Vagina (tissue), 2 donors: ENCODE measurements around the gene TUBE1. TPM values are rescaled to one million over a fixed set of nuclear protein-coding genes. Genes with fewer than 3 reads are reported as not detected.

ENCODE experiments used
- DNase-seq, 2 donors: peaks; one replicate each; pipeline ENCODE4 v3.0.0-alpha.2; 2017; ENCODE audit errors: extremely low spot score in 2 of 2
- H3K27ac ChIP-seq: fragments of 200-600 bp; sonication (generic); one replicate; pipeline ENCODE4 v1.5.1; 2019
- H3K27me3 ChIP-seq: fragments of 200-600 bp; sonication (generic); one replicate; pipeline ENCODE4 v1.5.1; 2019
- H3K36me3 ChIP-seq, 2 donors: fragments of 200-600 bp; sonication (generic); one replicate each; pipeline ENCODE4 v1.5.1; 2017 to 2019
- H3K4me1 ChIP-seq: fragments of 200-600 bp; sonication (generic); one replicate; pipeline ENCODE4 v1.5.1; 2019
- H3K4me3 ChIP-seq, 2 donors: fragments of 200-600 bp; sonication (generic); 1 replicate in 1 of 2; 2 replicates in 1 of 2; pipeline ENCODE4 v1.5.1; 2016 to 2019
- H3K9me3 ChIP-seq: fragments of 200-600 bp; sonication (generic); one replicate; pipeline ENCODE4 v1.5.1; 2019
- CTCF ChIP-seq, 3 experiments: fragments of 450-650 bp in 2 of 3; fragments of 200-600 bp in 1 of 3; sonication (generic) in 1 of 3; IDR thresholded peaks; one replicate each; pipeline ENCODE4 v1.5.1; 2017 to 2019; ENCODE audit warnings: antibody characterized with exemption in 3 of 3, mild to moderate bottlenecking in 2 of 3, moderate library complexity in 2 of 3
- POLR2A ChIP-seq, 2 donors: fragments of 450-650 bp; IDR thresholded peaks; one replicate each; pipeline ENCODE4 v1.6.1; 2017; ENCODE audit warnings: antibody characterized with exemption in 2 of 2, mild to moderate bottlenecking in 2 of 2, moderate library complexity in 2 of 2
- POLR2AphosphoS5 ChIP-seq, 2 donors: sonication (generic); formaldehyde crosslinking; IDR thresholded peaks; one replicate each; pipeline ENCODE4 v1.9.0; 2017; ENCODE audit warnings: antibody characterized with exemption in 2 of 2, mild to moderate bottlenecking in 2 of 2, low read depth in 1 of 2; ENCODE audit not compliant: insufficient read depth in 1 of 2
- intact Hi-C: fragments of 100-400 bp; cut with DNase I; formaldehyde crosslinking; loops from one replicate; pipeline ENCODE4 v1.15.1; 2023
- total RNA-seq: library from RNA; depleted of rRNA; stranded (reverse); fragments of >200 nt; gene quantifications from one replicate; pipeline ENCODE4 v1.2.3, GENCODE V29; 2016

TUBE1 gene
- total RNA-seq, 1 donor from 2014 or later, result 38.8 TPM

DNA sequence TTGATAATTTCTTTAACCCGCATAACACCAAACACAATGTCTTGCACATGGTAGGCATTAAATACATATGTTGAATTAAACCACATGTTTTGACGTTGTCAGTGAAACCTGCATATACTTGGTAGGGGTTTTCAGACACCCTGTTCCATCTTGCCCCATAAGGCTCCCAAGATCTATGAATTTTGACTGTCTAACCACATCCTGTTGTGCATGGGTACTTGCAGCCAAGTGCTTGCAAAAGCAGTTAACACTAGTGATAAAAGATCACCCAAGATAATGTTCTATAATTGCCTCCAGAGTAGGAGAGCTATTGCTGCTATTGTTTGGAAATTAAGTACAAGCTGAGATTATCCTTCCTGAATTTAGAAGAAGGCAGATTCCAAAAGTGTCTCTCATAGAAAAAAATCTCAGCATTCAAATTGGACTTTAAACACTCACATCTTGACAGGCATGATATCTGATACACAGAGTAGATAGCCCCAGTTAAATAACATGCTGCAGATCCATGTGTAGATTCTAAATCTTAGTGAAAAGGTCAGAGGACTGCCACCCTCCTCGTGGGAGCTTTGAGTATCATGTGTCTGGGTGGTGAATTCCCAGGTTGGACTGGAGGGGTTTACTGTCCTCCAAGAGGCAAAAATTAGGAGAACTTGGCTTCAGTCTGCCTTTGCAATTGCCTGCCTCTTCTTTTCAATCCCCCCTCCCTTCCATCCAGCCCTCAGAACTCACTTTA, 59.2 kb downstream of the TUBE1 start:
- H3K27ac ChIP-seq, result no peak overlapping the region
- no peak overlapping the region for H3K4me3 ChIP-seq
- no peak for DNase-seq
- H3K4me1 ChIP-seq, result peaks cover 14% of the 10 kb centered on the region
- no peaks in the 10 kb centered on the region for H3K27me3 ChIP-seq
- intact Hi-C loops, result no loop called here
- no peaks in the 10 kb centered on the region for H3K36me3 ChIP-seq
- H3K9me3 ChIP-seq, result no peaks in the 10 kb centered on the region
- no peak for TF ChIP-seq CTCF (IDR thresholded peaks at IDR 0.05)
- TF ChIP-seq POLR2AphosphoS5 (IDR thresholded peaks at IDR 0.05; ENCODE audit: insufficient read depth in 1 of 2, low read depth in 1 of 2), result no peak
- TF ChIP-seq POLR2A (IDR thresholded peaks at IDR 0.05), result no peak

DNA sequence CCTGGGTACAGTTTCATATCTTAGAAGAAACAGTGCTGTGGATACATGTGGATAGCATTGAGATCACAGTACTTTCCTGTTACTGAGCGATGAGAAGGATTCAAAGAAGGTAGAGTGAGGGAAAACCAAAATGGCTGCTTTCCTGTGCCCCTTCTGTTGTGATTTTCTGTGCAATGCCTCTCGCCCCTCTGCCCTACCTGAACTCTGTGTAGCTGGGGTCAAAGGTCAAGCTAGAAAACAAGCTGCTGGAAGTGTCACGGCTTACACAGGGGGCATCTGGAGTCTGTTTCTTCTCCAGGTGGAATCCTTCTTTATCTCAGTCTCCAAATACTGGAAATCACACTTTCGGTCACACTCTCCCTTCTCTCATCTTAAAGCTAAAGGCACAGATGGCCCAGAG, 60.3 kb downstream of the TUBE1 start:
- Histone ChIP-seq H3K9me3 (no peaks in the 10 kb centered on the region), H3K27ac (peak overlapping the region; percentile 6), H3K4me1 (peaks cover 14% of the 10 kb centered on the region), H3K4me3 (no peak overlapping the region), H3K36me3 (no peaks in the 10 kb centered on the region), H3K27me3 (no peaks in the 10 kb centered on the region)
- intact Hi-C loops, result no loop called here
- TF ChIP-seq POLR2AphosphoS5 (IDR thresholded peaks at IDR 0.05; ENCODE audit: insufficient read depth in 1 of 2, low read depth in 1 of 2) (no peak), POLR2A (IDR thresholded peaks at IDR 0.05) (no peak), CTCF (IDR thresholded peaks at IDR 0.05) (no peak)
- DNase-seq, result no peak

DNA sequence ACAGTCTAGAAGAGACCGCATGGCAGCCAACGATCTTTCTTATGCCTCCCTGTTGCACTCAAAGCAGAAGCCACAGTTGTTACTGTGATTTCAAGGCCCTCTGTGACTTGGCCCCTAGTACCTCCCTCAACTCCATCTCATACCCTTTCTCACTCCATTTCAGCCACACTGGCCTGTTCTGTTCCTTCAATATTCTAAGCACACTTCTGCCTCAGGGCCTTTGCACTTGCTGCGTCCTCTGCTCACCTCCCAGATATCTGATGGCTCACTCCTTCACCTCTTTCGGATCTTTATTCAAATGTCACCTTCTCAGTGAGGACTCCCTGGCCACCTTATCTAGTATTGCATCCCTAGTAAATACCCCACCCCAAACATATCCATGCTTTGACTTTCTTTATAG, 62.8 kb downstream of the TUBE1 start:
- intact Hi-C loops, result no loop called here
- TF ChIP-seq POLR2AphosphoS5 (IDR thresholded peaks at IDR 0.05; ENCODE audit: insufficient read depth in 1 of 2, low read depth in 1 of 2) (no peak), POLR2A (IDR thresholded peaks at IDR 0.05) (no peak), CTCF (IDR thresholded peaks at IDR 0.05) (no peak)
- H3K27ac ChIP-seq, result no peak overlapping the region
- H3K4me1 ChIP-seq, result peaks cover 10% of the 10 kb centered on the region
- H3K9me3 ChIP-seq, result no peaks in the 10 kb centered on the region
- no peak for DNase-seq
- H3K27me3 ChIP-seq, result no peaks in the 10 kb centered on the region
- no peak overlapping the region for H3K4me3 ChIP-seq
- H3K36me3 ChIP-seq, result no peaks in the 10 kb centered on the region

DNA sequence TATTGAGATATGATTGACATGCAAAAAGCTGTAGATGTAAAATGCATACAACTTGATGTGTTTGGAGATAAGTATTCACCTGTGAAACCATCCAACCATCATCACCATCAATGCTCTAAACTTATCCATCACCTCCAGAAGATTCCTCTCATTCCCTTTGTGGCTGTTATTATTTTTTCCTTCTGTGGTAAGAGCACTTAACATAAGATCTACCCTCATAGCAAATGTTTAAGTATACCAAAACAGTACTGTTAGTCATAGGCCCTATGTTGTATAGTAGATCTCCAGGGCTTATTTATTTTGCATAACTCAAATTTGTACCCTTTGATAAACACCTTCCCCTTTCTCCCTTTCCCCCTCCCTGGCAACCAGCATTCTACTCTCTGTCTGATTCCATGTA, 64.5 kb downstream of the TUBE1 start:
- no peak for DNase-seq
- H3K4me3 ChIP-seq, result no peak overlapping the region
- H3K36me3 ChIP-seq, result no peaks in the 10 kb centered on the region
- no peaks in the 10 kb centered on the region for H3K27me3 ChIP-seq
- no peak for TF ChIP-seq POLR2AphosphoS5 (IDR thresholded peaks at IDR 0.05; ENCODE audit: insufficient read depth in 1 of 2, low read depth in 1 of 2)
- no peak for TF ChIP-seq CTCF (IDR thresholded peaks at IDR 0.05)
- no peak for TF ChIP-seq POLR2A (IDR thresholded peaks at IDR 0.05)
- H3K9me3 ChIP-seq, result no peaks in the 10 kb centered on the region
- H3K4me1 ChIP-seq, result peaks cover 26% of the 10 kb centered on the region
- intact Hi-C loops, result no loop called here
- no peak overlapping the region for H3K27ac ChIP-seq

DNA sequence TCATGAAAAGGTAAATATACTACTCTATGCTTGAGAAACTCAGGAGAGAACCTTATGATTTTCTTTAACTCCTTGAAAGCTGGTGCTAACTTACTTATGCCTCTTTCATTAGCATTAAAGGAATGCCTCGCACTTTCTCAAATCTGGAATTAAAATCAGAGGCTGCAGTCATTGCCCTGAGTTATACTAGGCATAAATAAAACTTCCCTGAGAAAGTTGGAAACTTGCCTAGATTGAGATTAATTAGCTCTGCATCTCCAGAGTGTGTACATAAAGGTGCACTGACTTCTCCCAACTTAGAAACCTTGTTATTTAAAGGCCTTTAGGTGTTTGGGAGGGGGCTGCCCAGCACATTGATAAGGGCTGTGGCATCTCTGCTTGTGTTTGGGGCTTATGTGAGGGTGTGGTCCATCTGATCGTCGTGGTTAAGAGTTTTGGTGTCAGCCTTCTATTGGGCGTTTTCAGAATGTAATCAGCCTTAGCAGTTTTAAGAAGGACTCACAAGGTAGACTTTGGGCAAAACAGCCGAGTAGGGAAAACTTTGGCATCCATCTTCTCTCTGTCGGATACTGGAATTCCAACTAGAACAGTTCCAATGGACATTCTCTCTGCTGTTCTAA, 65.5 kb downstream of the TUBE1 start:
- TF ChIP-seq POLR2A (IDR thresholded peaks at IDR 0.05), result no peak
- no peak for TF ChIP-seq POLR2AphosphoS5 (IDR thresholded peaks at IDR 0.05; ENCODE audit: insufficient read depth in 1 of 2, low read depth in 1 of 2)
- TF ChIP-seq CTCF (IDR thresholded peaks at IDR 0.05), result no peak
- Histone ChIP-seq H3K27ac (no peak overlapping the region), H3K27me3 (no peaks in the 10 kb centered on the region), H3K9me3 (no peaks in the 10 kb centered on the region), H3K36me3 (no peaks in the 10 kb centered on the region), H3K4me1 (peaks cover 35% of the 10 kb centered on the region), H3K4me3 (no peak overlapping the region)
- DNase-seq, result no peak
- intact Hi-C loops, result no loop called here
